GM12875 (cell line): ENCODE results near the gene FAM20C.

Experiments used
- H3K4me3 ChIP-seq: one replicate; pipeline ENCODE4 v1.5.1; 2011; ENCODE audit warnings: low read depth, low read length, control low read depth
- TF ChIP-seq, protein P1 (sequence below): IDR thresholded peaks from 2 replicates; pipeline ENCODE4 v1.5.1; 2011; ENCODE audit warnings: low read depth, mild to moderate bottlenecking, control low read depth, inconsistent platforms, low read length, moderate library complexity, borderline replicate concordance; ENCODE audit not compliant: insufficient read depth

FAM20C gene

DNA sequence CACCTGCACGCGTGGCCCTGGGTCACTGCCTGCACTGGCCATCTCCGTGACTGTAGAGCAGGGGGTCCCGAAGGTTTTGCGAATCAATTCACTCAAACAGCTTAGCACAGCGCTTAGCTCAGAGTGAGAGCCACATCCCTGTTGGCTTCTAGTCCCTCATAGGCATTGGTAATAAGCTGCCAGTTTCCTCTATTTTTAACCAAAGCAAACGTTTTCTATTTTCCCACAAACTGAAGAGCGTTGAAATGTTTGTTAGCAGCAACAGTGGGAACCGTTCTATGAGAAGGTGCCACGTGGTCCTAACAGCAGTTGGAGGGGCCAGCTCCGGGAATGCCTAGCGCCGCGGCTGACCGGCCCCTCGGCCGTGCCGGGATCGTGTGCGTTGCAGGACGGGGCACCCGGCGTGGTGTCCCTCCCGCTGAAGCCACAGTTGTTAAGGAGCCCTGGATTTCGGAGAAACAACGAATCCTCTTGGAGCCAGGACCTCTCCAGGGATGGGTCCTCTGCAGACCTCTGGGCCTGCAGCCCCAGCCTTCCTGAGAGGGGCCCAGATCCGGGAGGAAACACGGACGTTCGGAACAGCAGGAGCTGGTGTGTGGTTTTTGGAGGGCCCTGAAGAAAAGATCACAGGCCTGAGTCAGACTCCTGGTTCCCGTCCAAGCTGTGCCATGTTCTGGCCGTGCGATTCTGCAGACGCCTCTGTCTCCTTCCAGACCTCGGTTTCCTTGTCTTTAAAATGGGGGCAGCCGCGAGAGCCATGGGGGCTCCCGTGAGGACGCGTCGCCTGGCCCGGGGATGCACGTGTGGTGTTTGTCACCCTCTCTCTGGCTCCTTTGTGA lies 40.3 kb downstream of the FAM20C start:
- TF ChIP-seq, protein P1, sequence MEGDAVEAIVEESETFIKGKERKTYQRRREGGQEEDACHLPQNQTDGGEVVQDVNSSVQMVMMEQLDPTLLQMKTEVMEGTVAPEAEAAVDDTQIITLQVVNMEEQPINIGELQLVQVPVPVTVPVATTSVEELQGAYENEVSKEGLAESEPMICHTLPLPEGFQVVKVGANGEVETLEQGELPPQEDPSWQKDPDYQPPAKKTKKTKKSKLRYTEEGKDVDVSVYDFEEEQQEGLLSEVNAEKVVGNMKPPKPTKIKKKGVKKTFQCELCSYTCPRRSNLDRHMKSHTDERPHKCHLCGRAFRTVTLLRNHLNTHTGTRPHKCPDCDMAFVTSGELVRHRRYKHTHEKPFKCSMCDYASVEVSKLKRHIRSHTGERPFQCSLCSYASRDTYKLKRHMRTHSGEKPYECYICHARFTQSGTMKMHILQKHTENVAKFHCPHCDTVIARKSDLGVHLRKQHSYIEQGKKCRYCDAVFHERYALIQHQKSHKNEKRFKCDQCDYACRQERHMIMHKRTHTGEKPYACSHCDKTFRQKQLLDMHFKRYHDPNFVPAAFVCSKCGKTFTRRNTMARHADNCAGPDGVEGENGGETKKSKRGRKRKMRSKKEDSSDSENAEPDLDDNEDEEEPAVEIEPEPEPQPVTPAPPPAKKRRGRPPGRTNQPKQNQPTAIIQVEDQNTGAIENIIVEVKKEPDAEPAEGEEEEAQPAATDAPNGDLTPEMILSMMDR: no peak
- H3K4me3 ChIP-seq: no peak overlapping the region

DNA sequence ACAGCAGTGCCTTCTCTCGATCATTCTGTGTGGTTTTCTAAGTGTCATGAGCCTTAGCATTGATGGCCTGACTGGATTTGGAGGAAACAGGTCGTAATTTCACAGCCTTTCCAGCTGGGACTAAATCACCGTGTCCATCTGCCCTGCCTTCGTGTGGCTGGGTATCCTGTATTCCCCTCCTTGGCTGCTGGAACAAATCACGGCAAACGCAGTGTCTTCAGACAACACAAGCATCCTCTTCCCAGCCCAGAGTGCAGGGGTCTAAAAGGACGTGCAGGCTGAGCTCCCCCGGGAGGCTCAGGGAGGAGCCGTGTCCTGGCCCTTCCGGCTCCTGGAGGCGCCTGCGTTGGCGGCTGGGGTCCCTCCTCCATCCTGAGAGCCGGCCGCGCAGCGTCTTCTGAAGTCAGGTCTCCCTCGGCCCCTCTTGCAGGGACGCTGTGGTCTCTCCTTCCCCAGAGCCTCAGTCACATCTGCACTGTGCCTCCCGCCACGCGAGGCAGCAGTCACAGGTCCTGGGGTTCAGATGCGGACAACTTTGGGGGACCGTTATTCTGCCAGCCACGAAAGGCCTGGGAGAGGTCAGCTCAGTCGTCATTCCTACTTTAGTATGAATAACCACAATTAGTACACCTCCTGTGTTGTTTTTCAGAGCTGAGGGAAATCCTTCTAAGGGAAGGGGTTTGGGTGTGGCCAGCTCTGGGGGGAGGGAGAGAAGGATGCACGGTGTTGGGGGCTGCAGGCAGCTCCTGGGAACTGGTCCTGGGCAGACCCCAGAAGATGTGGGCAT lies 41.1 kb downstream of the FAM20C start:
- TF ChIP-seq, protein P1: no peak
- H3K4me3 ChIP-seq: no peak overlapping the region

DNA sequence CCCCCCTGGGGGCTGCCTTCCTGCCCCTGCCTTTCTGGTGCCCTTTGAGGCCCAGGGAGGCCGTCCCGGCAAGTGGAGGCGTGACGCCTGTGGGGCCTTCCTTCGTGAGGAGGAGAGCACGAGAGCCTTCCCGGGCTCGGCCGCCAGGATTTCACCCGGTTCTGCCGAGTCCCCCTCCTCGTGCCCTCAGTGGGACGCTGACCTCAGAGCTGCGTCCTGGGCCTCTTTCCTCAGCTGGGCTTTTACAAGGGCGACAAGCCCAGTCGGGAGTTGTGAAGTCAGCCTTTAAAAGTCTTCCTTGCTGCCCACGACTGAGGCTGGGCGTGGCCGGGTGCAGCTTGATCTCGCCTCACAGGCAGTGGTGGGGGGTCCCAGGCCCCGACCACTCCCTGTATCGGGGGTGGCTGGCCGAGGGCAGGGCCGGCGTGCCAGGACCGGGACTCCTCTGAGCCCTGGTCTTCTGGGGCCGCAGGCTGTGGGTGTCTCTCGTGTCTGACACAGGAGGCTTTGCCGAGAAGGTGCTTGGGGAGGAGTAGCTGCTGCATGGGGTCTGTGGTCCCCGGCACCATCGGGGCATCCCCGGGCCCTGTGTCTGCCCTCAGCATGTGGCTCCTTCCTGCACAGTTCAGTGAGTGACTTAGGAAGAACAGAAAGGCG lies 41.8 kb downstream of the FAM20C start:
- H3K4me3 ChIP-seq: no peak overlapping the region
- TF ChIP-seq, protein P1: no peak

DNA sequence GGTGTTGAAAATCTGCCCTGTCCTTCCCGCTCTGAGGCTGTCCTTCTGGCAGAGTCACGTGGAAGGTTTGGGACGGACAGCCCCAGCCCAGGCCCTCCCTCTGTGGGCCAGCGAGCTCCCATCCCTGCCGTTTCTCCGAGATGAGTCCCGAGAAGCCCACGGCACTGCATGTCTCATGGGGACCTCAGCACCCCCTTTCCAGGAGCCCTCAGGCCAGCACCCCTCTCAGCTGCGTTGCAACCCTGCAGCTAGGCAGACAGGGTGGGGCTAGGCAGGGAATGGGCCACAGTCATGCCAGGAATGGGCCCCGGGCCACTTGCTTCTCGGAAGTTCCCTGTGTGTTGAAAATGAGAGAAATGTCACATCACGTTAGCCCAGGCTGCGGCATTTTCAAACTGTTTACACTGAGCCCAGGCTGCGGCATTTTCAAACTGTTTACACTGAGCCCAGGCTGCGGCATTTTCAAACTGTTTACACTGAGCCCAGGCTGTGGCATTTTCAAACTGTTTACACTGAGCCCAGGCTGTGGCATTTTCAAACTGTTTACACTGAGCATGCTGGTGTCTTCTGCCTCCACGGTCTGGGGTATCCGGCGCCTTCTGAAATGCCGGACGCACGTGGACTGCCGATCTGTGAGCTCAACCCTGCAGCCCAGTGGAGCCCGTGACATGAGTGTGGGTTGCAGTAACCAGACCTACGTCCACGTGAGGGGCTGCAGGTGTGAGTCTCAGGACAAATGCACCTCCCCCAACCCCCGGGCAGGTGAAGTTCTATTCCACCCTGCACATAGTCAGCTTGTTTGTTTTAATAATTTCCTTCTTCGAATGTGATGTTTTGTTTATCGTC lies 42.6 kb downstream of the FAM20C start:
- TF ChIP-seq, protein P1: no peak
- H3K4me3 ChIP-seq: no peak overlapping the region

DNA sequence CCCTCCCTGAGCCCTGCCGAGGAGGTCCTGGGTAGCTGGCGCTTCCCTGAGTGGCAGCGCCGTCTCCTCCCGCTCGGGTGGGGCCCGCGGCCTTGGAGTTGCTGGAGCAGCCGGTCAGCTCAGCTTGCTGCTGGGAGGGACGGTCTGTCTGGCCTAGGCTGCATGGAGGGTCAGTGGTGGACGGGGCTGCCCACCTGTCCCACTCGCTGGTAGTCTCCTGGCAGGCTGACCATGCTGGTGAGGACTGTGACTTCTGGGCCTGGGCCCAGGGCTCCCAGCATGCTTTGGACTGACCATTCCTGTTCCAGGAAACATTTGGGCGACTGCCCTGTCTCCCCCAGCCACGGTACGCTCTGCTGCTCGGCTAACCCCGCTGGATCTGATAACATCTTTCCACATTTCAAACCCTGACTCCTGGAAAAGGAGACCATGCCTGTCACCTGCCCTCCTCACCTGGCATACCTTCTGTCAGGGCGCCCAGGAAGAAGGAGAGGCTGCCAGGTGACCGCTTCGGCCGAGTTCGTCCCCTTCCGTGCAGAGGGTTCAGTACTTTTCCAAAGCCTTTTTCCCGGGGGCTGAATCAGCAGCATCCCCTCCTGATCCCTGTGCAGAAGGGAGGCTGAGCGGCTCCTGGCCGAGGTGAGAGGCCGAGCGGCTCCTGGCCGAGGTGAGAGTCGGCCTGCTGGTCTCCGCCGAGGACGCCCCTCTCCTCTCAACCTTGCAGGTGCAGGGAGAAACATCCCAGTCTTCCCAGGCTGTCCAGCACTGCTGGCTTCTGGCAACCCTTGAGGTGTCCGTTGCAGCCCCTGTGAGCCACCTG lies 43.4 kb downstream of the FAM20C start:
- no peak overlapping the region for H3K4me3 ChIP-seq
- TF ChIP-seq, protein P1: no peak

DNA sequence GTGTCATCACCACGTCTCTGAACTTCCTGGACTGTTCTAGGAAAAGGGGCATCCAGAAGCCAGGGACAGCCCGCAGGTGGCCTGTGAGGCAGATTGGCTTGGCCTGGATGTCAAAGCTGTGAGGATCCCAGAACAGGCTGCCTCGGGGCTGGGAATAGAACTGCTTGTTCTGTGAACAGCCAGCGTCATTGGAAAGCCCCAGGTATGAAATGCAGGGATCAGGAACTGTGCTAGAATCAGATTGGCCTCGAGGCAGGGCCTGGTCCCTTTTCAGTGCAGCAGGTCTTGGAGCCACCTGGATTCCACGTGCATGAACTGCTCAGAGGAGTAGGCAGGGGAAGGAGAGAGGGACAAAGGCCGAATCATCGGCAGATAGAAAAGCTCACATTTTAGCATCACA lies 44.6 kb downstream of the FAM20C start:
- H3K4me3 ChIP-seq: no peak overlapping the region
- TF ChIP-seq, protein P1: no peak
